ENCODE results near the gene HTRA3.
"Not testable (repeated sequence)": the region's sequence is repeated elsewhere in the genome, so short reads cannot be mapped to it uniquely, and the experiment has no call there.

The HTRA3 gene

DNA sequence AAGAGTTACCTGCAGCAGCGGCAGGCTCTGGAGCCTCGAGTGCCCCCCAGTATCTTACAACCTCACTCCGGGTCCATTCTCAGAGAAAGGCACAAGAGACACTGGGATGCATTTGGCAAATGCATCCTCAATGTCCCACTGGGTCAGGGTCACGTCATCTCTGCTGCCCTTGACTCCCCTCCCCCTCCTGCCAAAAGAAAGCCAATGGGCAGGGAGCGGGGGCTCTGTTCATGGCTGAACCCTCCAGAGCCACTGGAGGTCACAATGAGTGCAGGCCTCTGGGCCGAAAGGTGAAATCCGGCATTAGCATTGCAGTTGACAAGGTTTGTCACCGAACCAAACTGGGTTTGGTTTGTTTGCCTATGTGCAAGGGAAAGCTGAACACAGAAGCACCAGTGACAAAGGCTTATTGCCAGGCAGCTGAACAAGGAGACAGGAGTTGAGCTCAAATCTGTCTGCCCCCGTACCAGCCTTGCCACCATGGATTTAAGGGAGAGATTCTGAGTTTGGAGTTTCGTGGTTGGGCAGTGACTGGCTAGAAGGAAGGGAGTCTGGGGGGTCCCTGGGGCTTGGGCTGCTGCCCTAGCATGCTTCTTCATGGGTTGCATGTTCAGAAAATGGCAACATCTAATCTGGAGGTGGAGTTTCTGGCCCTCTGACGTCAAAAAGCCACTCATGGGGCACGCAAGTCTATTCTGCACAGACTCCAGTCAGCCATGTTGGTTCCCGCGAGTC, 64.3 kb downstream of the HTRA3 start:
- no peak overlapping the region for H3K4me3 ChIP-seq (ENCODE audit: low read depth, low read length)
- TF ChIP-seq, protein P1, sequence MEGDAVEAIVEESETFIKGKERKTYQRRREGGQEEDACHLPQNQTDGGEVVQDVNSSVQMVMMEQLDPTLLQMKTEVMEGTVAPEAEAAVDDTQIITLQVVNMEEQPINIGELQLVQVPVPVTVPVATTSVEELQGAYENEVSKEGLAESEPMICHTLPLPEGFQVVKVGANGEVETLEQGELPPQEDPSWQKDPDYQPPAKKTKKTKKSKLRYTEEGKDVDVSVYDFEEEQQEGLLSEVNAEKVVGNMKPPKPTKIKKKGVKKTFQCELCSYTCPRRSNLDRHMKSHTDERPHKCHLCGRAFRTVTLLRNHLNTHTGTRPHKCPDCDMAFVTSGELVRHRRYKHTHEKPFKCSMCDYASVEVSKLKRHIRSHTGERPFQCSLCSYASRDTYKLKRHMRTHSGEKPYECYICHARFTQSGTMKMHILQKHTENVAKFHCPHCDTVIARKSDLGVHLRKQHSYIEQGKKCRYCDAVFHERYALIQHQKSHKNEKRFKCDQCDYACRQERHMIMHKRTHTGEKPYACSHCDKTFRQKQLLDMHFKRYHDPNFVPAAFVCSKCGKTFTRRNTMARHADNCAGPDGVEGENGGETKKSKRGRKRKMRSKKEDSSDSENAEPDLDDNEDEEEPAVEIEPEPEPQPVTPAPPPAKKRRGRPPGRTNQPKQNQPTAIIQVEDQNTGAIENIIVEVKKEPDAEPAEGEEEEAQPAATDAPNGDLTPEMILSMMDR (IDR thresholded peaks at IDR 0.05; ENCODE audit: borderline replicate concordance, insufficient read depth, low read depth, low read length): no peak

DNA sequence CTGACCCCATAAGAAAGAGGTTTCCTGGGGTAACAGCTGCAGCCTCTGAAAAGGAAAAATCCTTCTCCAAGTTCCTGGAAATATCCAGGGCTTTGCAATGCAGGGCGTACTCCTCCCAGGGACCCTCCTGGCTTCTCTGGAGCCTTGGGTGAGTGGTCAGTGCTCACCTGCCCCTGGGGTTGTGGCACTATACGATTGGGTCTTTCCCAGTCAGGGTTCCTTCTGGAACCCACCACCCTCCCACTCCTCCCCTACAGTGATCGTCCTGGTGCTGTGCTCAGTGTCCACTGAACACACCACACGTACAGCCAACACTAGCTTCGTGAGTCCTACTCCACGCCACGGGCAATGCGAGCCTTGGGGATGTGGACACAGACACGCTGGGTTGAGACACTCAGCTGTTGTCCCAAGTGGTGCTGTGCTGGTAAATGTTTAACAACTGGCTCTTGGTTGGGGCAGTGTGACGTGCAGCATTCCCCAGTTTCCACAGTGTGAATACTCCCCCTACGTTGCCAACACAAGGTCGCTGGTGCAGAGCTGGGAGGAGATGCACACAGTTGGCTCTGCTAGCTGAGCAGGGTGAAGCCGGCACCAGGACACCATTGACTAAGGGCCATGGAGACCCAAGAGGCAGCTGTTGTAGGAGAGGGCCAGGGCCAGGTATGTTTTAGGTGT, 65.4 kb downstream of the HTRA3 start:
- no peak overlapping the region for H3K4me3 ChIP-seq (ENCODE audit: low read depth, low read length)
- TF ChIP-seq, protein P1 (IDR thresholded peaks at IDR 0.05; ENCODE audit: borderline replicate concordance, insufficient read depth, low read depth, low read length): no peak

DNA sequence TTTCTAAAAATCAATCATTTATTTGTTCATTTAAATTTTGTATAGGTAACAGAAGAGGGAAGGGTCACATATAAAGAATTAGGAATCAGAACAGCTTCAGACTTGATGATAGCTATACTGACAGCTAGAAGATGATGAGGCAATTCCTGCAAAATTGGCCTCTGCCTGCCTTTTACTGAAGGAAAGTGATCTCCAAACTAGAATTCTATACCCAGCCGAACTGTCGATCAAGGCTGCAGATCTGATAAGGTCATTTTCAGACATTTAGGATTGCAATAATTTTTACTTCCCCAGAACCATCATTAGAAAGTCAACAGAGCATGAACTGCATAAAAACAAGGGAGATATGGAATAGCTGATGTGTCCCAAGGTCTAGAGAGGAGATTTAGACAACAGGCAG, 66.3 kb downstream of the HTRA3 start:
- TF ChIP-seq, protein P1 (IDR thresholded peaks at IDR 0.05; ENCODE audit: borderline replicate concordance, insufficient read depth, low read depth, low read length): no peak
- H3K4me3 ChIP-seq (ENCODE audit: low read depth, low read length): no peak overlapping the region

DNA sequence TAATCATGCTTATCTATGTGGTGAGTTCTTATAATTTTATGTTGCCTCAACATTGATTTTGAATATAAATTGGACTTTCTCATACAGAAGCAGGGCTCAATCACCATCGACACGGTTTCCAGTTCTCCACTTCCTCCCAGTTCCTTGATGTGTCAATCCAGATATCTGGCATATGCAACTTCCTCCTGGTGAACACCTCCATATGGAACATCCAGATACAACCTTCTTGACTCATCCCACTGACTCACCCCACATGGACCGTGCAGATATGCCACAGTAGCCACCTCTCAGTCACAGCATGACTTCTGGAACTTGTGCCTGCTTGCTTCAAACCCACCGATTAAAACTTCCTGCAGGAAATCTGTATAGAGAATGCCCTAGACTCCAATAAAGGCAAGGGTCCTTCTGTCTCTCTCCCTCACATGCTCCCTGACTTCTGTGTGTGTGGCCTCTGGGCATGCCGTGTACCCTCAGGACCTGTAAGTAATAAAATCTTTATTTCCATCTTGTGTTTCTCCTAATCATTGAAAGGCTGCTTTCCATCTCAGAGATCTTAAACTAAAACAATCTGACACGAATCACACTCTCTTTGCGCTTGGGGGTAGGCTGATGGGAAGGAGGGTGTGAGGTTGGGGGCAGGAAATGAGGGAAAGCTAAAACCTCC, 67.0 kb downstream of the HTRA3 start:
- TF ChIP-seq, protein P1 (IDR thresholded peaks at IDR 0.05; ENCODE audit: borderline replicate concordance, insufficient read depth, low read depth, low read length): no peak
- H3K4me3 ChIP-seq (ENCODE audit: low read depth, low read length): no peak overlapping the region

DNA sequence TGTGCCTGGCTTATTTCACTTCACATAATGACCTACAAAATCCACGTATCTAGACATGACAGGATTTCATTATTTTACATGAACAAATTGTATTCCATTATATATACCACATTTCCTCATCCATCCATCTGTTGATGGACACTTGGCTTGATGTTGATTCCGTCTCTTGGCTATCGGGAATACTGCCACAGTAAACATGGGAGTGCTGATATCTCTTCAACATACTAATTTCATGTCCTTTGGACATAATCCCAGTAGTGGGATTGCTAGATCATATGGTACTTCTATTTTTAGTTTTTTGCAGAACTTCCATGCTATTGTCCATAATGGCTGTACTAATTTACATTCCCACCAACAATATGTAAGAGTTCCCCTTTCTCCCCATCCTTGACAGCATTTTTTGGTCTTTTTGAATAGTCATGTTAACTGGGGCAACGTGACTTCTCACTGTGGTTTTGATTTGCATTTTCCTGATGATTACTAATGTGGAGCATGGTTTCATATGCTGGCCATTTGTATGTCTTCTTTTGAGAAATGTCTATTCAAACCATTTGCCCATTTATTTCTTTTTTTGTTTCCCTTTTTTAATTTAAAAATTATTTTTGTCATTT, 68.9 kb downstream of the HTRA3 start:
- TF ChIP-seq, protein P1 (IDR thresholded peaks at IDR 0.05; ENCODE audit: borderline replicate concordance, insufficient read depth, low read depth, low read length): no peak

DNA sequence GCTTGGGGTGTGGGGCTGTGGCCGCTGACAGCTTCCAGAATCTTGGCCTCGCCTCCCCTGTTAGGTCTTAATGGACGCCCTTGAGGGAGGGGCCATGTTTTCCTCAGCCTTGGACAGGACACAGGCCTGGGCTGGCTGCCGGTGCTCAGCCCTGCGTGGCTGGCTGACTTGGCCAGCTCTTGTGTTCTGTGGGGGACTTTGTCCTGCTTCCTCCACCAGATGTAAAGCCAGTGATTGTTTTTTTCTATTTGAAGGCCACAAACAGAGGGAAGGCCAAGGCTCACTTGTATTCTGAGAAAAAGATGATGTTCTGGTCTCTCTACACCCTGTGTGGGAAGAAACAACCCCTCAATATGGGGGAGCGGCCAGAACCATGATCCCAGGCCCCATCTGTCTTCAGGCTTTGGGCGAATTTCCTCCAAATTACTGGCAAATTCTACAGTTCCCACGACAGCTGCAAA, 71.3 kb downstream of the HTRA3 start:
- TF ChIP-seq, protein P1 (IDR thresholded peaks at IDR 0.05; ENCODE audit: borderline replicate concordance, insufficient read depth, low read depth, low read length): no peak
- H3K4me3 ChIP-seq (ENCODE audit: low read depth, low read length): no peak overlapping the region

More for the DNA sequence above, 68.9 kb downstream of the HTRA3 start:
- H3K4me3 ChIP-seq (ENCODE audit: low read depth, low read length): no peak overlapping the region

DNA sequence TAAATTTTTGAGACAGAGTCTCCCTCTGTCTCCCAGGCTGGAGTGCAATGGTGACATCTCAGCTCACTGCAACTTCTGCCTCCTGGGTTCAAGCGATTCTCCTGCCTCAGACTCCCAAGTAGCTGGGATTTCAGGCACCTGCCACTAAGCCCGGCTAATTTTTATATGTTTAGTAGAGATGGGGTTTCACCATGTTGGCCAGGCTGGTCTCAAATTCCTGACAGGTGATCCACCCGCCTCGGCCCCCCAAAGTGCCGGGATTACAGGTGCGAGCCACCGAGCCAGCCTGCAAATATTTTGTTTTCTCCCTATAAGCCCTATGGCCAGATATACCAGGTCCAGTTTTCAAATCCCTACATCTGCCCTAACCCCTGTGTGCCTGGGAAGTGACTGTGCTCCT, 71.7 kb downstream of the HTRA3 start:
- H3K4me3 ChIP-seq (ENCODE audit: low read depth, low read length): not testable (repeated sequence)
